Fibroblast of upper back skin (primary cell): ENCODE data around the gene FCRL2.
"Not testable (repeated sequence)": the region's sequence is repeated elsewhere in the genome, so short reads cannot be mapped to it uniquely, and the experiment has no call there.

Source experiments
- DNase-seq: peaks from one replicate; pipeline ENCODE4 v3.0.0-alpha.2; 2013

The FCRL2 gene

DNA sequence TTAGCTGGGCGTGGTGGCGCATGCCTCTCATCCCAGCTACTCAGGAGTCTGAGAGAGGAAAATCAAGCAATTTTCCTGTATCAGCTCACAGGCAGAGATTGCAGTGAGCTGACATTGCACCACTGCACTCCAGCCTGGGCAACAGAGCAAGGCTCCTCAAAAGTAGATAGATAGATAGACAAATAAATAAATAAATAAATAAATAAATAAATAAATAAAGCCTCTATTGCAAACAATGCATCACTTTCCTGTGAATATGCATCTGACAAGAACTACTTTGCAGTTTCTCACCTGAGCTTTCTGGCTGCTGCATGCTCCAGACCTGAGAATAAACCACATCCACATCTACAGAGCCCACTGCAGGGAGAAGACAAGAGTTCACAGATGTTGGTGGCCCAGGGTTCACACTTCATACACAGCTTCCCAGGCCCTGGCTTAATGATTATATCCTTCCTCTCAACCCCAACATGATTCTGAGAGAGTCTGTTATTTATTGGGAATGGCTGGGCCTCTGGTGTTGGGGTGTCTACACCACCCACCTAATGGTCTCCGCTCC, 28.6 kb downstream of the FCRL2 start:
- no peak for DNase-seq

DNA sequence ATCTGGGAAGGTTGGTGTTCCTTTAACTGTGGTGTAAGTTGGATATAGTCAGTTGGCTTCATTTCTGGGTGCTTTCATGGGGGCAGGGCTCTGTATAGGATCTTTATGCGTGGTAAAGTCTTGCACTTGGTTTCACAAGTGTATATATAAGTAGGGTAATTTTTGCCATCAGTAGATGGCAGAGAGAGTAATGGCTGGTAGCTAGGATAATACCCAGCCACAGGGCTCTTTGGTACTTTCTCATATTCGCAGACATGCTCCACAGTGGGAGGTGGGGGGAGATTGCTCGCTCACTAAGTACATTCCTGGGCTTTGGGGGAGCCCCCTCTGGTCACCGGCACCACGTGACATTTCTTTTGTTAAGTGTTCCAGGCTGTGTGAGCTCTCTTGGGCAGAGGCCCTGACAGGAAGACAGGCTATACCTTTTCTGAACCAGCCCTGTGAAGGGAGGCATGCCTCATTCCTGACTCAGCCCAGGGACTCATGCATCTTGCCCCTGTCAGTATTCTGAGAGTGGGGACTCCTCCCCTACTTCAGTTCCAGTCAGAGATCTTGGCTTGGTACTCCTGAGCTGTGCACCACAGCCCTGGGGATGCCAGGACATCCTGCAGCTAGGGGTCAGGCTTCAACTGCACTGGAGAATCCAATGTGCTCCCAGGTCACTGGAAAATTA, 37.6 kb downstream of the FCRL2 start:
- DNase-seq = no peak

DNA sequence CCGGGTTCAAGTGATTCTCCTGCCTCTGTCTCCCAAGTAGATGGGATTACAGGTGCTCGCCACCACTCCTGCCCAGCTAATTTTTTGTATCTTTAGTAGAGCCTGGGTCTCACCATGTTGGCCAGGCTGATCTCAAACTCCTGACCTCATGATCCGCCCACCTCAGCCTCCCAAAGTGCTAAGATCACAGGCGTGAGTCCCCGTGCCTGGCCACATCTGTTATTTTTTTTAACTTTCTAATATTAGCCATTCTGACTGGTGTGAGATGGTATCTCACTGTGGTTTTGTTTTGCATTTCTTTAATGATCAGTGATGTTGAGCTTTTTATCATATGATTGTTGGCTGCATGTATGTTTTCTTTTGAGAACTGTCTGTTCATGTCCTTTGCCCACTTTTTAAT, 40.9 kb downstream of the FCRL2 start:
- DNase-seq = not testable (repeated sequence)

DNA sequence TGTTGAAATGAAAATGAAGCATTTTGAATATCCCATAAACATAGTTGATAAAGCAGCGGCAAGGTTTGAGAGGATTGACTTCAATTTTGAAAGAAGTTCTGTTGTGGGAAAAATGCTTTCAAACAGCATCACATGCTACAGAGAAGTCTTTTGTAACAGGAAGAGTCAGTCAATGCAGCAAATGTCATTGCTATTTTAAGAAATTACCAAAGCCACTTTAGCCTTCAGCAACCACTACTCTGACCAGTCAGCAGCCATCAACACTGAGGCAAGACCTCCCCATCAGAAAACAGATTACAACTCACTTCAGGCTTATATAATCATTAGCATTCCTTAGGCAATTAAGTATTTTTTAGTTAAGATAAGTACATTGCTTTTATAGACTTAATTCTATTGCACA, 42.6 kb downstream of the FCRL2 start:
- DNase-seq = no peak

DNA sequence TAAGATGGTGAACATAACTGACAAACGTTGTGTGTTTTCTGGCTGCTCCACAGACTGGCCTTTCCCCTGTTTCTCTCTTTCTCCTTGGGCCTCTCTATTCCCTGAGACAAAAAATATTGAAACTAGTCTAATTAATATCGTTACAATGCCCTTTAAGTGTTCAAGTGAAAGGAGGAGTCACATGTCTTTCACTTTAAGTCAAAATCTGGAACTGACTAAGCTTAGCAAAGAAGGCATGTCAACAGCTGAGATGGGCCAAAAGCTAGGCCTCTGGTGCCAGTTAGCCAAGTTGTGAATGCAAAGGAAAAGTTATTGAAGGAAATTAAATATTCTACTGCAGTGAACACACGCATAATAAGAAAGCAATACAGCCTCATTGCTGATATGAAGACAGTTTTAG, 44.2 kb downstream of the FCRL2 start:
- DNase-seq = no peak

DNA sequence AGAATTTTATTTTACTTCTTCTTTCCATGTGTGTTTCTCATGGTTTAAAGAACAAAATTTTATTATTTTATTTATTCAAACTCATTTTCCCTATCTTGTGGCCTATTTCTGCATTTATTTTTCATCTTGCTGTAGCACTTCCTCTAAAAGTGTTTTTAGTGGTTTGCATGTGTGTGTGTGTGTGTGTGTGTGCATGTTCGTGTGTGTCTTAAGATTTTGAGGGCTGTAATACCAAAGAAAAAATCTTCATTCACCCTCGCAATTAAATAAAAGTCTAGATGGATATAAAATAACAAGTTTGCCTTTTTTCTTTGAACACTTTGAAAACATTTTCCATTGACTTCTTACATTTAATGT, 51.7 kb downstream of the FCRL2 start:
- no peak for DNase-seq

DNA sequence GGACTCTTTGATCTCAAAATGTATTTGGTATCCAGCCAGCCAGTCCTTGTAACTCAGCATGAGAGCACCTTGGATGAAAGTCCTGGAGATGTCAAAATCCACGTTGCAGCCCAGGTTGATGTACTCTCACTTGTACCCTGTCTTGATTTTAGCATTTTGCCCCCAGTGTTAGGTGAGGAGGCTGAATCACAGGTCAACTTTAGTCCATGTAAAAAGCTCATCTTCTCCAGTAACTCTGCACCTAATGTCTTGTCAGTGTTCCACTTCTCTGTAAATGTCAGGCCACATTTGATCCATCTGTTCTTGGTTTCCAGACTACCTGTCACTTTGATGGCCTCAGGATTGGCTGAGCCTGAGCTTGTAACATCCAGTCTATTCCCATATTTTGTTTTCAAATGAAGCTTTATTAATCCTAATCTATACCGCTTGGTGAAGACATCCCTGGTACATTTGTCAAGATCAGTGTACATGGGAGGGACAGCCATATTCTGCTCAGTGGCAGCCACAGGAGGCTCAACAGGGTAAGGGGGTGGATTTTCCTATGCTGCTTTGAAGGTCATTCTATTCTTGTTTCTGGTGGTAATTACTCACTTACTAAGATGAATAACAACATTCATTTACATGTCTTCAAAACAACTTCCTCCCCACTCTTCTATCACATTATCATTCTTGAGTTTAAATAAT, 52.3 kb downstream of the FCRL2 start:
- no peak for DNase-seq

DNA sequence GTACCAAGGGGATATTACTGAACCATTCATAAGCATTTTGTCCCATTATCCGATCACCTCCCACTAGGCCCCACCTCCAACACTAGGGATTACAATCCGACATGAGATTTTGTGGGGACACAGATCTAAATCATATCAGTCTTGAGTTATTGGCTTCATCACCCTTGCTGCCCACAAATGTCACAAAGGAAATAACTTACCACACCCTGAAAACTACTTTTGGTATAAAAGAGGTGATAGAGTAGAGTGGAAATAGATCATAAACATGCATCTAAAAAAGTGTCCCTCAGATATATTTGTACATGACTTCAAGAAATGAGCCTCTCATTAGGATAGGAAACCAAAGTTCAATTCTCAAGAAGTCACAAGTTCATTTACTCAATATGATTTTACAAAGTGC, 53.8 kb downstream of the FCRL2 start:
- DNase-seq = no peak

DNA sequence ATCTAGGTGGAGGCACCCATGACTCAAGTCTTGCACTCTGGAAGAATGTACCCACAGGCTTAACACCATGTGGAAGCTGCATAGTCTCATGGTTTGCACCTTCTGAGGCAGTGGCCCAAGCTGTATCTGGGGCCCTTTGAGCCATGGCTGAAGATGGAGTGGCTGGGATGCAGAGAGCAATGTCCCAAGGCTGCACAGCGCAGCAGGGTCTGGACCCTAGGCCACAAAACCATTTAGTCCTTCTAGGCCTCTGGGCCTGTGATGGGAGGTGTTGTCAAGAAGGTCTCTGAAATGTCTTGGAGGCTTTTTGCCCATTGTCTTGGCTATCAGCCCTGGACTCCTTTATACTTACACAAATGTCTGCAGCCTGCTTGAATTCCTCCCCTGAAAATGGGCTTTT, 54.9 kb downstream of the FCRL2 start:
- no peak for DNase-seq

DNA sequence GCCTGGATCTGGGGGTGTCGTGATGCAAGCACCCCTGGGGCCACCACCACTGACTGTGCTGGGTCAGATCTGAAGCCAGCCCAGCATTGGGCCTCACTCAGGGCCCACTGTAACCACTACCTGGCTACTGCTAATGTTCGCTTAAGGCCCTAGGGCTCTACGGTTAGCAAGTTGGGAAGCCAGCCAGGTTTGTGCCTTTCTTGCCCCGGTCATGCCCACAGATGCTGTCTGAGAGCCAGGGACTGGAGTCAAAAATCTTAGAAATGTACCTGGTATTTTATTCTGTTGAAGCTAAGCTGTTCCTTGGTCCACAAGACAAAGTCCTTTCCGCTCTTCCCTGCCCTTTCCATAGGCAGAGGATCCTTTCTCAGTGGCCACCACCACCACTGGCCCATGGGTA, 61.2 kb downstream of the FCRL2 start:
- DNase-seq = no peak

DNA sequence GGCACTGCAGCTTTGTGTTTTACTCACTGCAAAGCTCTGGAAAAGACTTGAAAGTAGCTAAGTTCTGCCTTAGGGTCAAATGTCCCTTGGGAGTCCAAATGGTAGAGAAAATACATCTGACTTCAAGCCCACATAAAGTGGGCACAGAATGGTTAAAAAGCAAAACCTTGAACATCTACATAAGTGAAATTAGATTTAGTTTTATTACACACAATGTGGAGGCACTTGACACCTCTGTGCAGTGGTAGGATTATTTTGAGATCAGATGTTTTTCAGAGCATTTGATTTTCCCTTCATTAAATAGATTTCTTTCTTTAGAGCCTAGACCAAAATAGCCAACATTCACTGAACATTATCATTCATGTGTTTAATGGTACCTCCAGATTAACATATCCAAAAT, 65.1 kb downstream of the FCRL2 start:
- DNase-seq = no peak

DNA sequence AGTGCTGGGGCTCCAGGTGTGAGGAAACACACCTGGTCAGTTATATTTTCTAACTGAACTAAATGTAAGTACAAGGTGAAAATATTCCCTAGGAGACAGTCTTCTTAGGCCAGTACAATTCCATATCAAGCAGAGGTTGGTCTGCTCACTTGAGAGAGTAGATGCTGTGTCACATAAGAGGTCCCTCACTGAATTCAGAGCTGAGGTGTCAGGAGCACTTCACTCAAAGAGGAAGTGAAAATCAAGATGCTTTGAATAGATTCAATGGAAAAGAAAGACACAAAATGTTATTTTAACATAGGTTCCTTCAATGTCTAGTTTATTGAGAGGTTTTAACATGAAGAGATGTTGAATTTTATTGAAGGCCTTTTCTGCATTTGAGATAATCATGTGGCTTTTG, 72.1 kb downstream of the FCRL2 start:
- no peak for DNase-seq

DNA sequence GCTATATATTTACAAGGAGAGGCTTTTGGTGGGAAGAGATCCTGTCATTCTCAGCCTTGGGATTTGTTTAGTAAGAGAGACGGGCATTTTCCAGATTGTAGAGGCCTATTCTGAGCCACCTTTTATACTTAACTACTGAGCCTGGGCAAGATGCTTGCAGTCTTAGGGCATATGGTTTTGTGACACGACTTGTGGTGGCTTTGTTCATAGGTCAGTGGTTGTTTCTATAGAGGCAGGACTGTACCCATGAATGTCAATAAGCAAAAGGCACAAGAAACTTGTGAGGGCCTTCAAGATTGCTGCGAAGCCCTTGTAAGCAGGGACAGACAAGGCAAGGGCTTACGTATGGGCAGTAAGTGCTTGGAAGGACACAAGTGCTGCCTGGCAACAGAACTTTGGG, 73.0 kb downstream of the FCRL2 start:
- DNase-seq = no peak

DNA sequence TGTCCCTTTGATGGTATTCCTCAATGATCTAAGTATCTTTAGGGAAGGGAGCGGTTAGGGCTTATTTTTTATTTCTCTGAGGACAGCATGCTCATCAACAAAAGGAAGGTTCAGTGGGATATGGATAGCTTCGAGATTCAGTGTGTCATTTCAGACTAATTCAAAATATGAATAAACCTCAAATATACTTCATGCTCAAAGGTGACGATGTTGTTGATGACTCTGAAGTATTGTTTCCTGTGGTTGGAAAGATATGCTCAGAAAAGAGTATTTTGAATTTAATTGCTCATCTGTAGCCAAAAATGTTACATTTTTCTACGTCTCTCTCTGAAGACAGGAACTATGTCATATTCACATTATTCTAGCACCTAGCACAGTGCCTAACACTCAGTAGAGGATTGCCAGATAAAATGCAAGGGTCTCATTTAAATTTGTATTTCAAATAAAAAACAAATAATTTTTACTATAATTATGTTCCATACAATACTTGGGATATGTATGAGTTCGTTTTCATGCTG, 74.6 kb downstream of the FCRL2 start:
- no peak for DNase-seq

DNA sequence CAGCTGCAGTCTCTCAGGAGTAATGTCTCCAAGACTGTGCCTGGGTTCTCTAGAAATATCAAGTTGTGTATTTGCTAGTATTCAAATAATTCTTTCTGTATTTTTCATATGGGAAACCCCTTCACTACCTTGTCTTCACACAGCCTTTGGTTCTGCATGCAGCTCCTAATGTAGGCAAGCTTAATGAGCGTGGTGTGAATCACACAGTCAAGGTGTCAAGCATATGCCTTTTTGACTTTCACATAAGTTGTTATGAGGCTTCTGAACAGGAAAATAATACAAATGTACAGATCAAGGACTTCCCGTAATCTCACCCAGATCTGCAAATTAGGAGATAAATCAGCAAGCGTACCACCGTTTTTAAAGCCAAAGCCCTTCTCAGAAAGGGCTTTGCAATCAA, 76.2 kb downstream of the FCRL2 start, which contains the start of gene FCRL3:
FCRL3 (minus strand) TSS at position 38 of the 400 bp plus-strand sequence. CDS start 280 bp downstream, outside the sequence.
- no peak for DNase-seq

DNA sequence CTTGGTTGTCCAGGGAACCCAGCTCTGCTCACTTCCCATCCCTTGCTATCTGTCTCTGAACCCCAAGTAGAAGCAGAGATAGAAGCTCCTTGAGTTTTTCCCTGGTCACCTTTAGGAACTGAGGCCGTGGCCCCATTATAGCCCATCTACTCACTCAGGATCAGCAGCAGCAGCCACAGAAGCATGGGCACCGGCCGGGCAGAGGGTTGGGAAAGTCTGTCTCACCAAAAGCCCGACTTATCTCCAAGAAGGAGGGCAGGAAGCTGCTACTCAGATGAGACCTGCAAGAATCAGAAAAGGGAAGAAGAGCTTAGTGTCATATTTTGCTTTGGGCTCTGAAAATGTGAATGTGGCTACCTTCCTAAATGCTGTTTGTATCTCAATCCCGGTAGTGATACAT, 76.6 kb downstream of the FCRL2 start:
- no peak for DNase-seq

DNA sequence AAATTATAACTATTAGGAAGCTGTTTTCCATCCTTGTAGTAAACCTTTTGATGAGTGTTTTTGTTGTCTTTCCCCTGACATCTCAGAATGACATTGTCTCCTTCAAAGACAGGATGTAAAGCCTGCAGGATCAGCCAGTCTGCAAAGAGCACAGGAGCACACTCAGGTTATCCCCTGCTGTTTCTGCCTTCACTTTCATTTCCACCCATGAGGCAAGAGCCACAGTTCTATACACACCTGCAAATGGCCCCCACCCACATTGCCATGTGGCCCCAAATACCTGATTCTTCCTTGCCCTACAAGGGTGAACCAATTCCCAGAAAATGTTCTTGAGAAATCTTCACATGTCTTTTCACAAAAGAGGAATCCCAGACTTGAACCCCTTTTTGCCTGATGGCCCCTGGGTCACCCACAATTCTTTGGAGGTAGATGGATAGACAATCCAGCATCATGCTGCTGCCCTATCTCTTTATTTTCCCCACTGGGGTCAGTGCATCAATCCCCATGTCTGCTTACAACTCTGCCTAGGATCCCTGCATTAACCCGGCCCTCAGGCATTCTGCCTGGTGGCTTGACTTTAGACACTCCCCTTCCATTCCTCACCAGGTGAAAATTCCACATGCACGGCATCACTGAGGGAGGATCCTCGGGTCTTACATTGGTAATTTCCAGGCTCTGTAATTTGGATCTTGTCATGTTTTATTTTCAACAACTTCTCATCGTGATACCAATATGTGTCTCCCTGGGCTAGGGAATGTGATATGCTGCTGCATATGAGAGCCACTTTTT, 79.0 kb downstream of the FCRL2 start:
- DNase-seq = no peak

DNA sequence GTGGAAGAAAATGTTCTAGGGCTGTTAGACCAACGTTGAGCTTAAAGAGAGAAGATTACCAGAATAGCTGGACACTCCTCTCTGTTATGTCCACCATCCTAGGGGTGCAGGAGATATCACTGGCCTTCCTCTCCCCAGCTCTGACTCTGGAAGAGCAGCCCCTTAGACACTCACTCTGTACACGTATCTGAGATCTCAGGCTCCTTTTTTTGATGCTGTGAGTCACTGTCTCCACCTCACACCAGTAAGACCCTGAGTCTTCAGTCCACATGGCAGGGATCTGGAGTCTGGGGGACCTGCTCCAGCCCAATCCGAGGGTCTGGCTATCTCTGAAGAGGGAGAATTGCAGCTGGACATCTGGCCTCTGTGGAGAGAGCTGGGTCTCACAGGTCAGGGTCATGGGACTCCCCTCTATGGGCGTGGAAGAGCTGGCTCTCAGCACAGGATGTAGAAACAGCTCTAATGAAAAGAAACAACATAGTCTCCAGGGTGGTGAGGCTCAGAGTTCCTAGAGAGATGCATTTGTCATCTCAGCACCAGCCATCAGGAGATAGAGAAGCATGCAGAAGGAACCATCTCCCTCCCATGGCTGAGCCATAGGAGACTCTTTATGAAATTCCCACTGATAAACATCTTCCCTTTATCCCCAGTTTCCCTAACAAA, 79.8 kb downstream of the FCRL2 start:
- DNase-seq = no peak
